ENCODE measurements around the gene TMC2. TPM values are rescaled to one million over a fixed set of nuclear protein-coding genes. Genes with fewer than 3 reads are reported as not detected.

The TMC2 gene
- total RNA-seq, 4 donors from 2014 or later, result 0.15 to 0.35 TPM; not detected in 2

- H3K27ac ChIP-seq, result no peak overlapping the region
- no peak overlapping the region for H3K4me3 ChIP-seq
- peaks cover 32% of the 10 kb centered on the region for H3K27me3 ChIP-seq
- no peak for TF ChIP-seq POLR2A (IDR thresholded peaks at IDR 0.05)
- TF ChIP-seq CTCF (IDR thresholded peaks at IDR 0.05), result no peak
- TF ChIP-seq EP300 (IDR thresholded peaks at IDR 0.05), result no peak
- no peak for TF ChIP-seq POLR2AphosphoS5 (IDR thresholded peaks at IDR 0.05)
- no peak for ATAC-seq
- no peaks in the 10 kb centered on the region for H3K4me1 ChIP-seq
- WGBS, 2 donors (ENCODE audit: low coverage in 1 of 2), result 73 to 90% methylated on average over 2 to 10 of the region's 16 CpGs
- H3K9me3 ChIP-seq, result peaks cover 0 to 21% (median 0%) of the 10 kb centered on the region in 3 donors
- H3K36me3 ChIP-seq, result no peaks in the 10 kb centered on the region
These were observed 80.8 kb downstream of the TMC2 start for GRCh38 chr20:2617099-2617714.

GRCh38 chr20:2618815-2619214, 82.4 kb downstream of the TMC2 start:
- WGBS, 2 donors (ENCODE audit: low coverage in 1 of 2), result 56 to 60% methylated on average over 1 to 2 of the region's 6 CpGs
- Histone ChIP-seq H3K36me3 (no peaks in the 10 kb centered on the region), H3K4me3 (no peak overlapping the region), H3K4me1 (no peaks in the 10 kb centered on the region), H3K27ac (no peak overlapping the region), H3K27me3 (peaks cover 27% of the 10 kb centered on the region), H3K9me3 (peaks cover 0 to 21% (median 0%) of the 10 kb centered on the region in 3 donors)
- no peak for ATAC-seq
- TF ChIP-seq POLR2A (IDR thresholded peaks at IDR 0.05) (no peak), EP300 (IDR thresholded peaks at IDR 0.05) (no peak), CTCF (IDR thresholded peaks at IDR 0.05) (no peak), POLR2AphosphoS5 (IDR thresholded peaks at IDR 0.05) (no peak)

- peaks cover 24% of the 10 kb centered on the region for H3K27me3 ChIP-seq
- WGBS, 2 donors (ENCODE audit: low coverage in 1 of 2), result 43 to 50% methylated on average over 2 of the region's 2 CpGs
- no peaks in the 10 kb centered on the region for H3K4me1 ChIP-seq
- TF ChIP-seq POLR2A (IDR thresholded peaks at IDR 0.05) (no peak), CTCF (IDR thresholded peaks at IDR 0.05) (no peak), EP300 (IDR thresholded peaks at IDR 0.05) (no peak), POLR2AphosphoS5 (IDR thresholded peaks at IDR 0.05) (no peak)
- H3K36me3 ChIP-seq, result no peaks in the 10 kb centered on the region
- ATAC-seq, result no peak
- peaks cover 0 to 18% (median 0%) of the 10 kb centered on the region in 3 donors for H3K9me3 ChIP-seq
- H3K27ac ChIP-seq, result no peak overlapping the region
- H3K4me3 ChIP-seq, result no peak overlapping the region
These were observed 83.0 kb downstream of the TMC2 start for GRCh38 chr20:2619337-2619736.

GRCh38 chr20:2619961-2620595, 83.7 kb downstream of the TMC2 start:
- H3K4me3 ChIP-seq, result no peak overlapping the region
- ATAC-seq, result no peak
- peaks cover 22% of the 10 kb centered on the region for H3K27me3 ChIP-seq
- no peak overlapping the region for H3K27ac ChIP-seq
- no peaks in the 10 kb centered on the region for H3K4me1 ChIP-seq
- 88 to 91% methylated on average over 3 of the region's 3 CpGs for WGBS, 2 donors (ENCODE audit: low coverage in 1 of 2)
- TF ChIP-seq POLR2AphosphoS5 (IDR thresholded peaks at IDR 0.05), result no peak
- no peak for TF ChIP-seq EP300 (IDR thresholded peaks at IDR 0.05)
- no peak for TF ChIP-seq POLR2A (IDR thresholded peaks at IDR 0.05)
- no peak for TF ChIP-seq CTCF (IDR thresholded peaks at IDR 0.05)
- no peaks in the 10 kb centered on the region for H3K36me3 ChIP-seq
- H3K9me3 ChIP-seq, result peaks cover 0 to 17% (median 0%) of the 10 kb centered on the region in 3 donors

GRCh38 chr20:2624190-2624589, 87.8 kb downstream of the TMC2 start:
- TF ChIP-seq CTCF (IDR thresholded peaks at IDR 0.05), result no peak
- TF ChIP-seq EP300 (IDR thresholded peaks at IDR 0.05), result no peak
- TF ChIP-seq POLR2A (IDR thresholded peaks at IDR 0.05), result no peak
- no peak for TF ChIP-seq POLR2AphosphoS5 (IDR thresholded peaks at IDR 0.05)
- H3K4me1 ChIP-seq, result no peaks in the 10 kb centered on the region
- H3K27me3 ChIP-seq, result peaks cover 24% of the 10 kb centered on the region
- WGBS, 2 donors (ENCODE audit: low coverage in 1 of 2), result 53 to 83% methylated on average over 1 to 4 of the region's 4 CpGs
- H3K4me3 ChIP-seq, result no peak overlapping the region
- no peaks in the 10 kb centered on the region for H3K36me3 ChIP-seq
- peak; percentile 84 for ATAC-seq
- peak overlapping the region in 2 of 4 donors; percentile 14 to 22 for H3K27ac ChIP-seq
- peaks cover 0 to 21% (median 0%) of the 10 kb centered on the region in 3 donors for H3K9me3 ChIP-seq
